ENCODE data around the gene ZSWIM6.

DNA sequence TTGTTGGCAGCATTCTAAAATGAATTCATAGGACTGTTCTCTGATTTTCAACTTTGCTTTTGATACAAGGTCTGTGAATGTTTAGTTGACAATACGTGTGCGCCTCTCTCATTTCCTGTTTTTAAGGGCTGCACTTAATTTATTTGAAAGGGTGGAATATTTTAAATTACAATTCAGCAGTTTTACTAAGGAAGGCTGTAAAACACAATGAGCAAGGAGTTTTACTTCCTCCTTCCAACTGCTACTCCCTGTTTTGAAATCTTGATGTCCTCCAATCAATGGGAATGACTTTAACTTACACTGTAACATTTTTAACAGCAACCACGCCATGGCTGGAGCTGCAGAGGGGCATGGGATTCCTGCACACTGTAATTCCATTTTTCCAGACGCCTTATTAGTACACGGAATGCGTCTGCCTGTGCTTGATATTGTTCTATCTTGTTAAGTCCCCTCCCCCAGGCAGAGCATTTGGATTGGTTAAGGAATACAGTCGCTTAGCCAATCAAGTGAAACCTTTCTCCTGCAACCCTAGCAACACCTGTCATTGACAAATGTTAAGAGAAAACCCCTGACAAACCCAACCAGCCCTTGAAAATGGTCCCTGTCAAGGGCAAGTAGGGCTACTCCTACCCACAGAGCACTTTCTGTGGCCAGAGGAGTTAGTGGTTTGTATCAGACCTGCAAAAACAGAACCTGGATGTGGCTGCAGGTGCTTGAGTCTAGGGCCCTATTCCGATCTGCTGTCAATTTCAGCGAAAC lies 12.5 kb upstream of the ZSWIM6 start:
- TF ChIP-seq, protein P1, sequence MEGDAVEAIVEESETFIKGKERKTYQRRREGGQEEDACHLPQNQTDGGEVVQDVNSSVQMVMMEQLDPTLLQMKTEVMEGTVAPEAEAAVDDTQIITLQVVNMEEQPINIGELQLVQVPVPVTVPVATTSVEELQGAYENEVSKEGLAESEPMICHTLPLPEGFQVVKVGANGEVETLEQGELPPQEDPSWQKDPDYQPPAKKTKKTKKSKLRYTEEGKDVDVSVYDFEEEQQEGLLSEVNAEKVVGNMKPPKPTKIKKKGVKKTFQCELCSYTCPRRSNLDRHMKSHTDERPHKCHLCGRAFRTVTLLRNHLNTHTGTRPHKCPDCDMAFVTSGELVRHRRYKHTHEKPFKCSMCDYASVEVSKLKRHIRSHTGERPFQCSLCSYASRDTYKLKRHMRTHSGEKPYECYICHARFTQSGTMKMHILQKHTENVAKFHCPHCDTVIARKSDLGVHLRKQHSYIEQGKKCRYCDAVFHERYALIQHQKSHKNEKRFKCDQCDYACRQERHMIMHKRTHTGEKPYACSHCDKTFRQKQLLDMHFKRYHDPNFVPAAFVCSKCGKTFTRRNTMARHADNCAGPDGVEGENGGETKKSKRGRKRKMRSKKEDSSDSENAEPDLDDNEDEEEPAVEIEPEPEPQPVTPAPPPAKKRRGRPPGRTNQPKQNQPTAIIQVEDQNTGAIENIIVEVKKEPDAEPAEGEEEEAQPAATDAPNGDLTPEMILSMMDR (IDR thresholded peaks at IDR 0.05 in 4 of 5, conservative IDR thresholded peaks at IDR 0.05 in 1 of 5) = no peak
- TF ChIP-seq POLR2A (IDR thresholded peaks at IDR 0.05) = no peak
